ENCODE measurements around the gene KIAA1958. TPM values are rescaled to one million over a fixed set of nuclear protein-coding genes. Genes with fewer than 3 reads are reported as not detected.

KIAA1958 gene
- total and polyA plus RNA-seq, 2 of the 8 experiments (the other 6 are each of a cell fraction or from before 2014, with no cell fraction given) = 11.4 to 43.8 TPM

- no peak overlapping the region for H2AK5ac ChIP-seq (ENCODE audit: low read depth, low read length)
- ChIA-PET CTCF (ENCODE audit: partially characterized antibody) (interaction anchor here (2.1 kb wide), 1 partner anchor 11 kb away, joined by 4 read pairs; no protein-coding TSS in a partner anchor), POLR2A (ENCODE audit: partially characterized antibody) (interaction anchor here (0.8 to 1.0 kb wide), 2 partner anchors 9 to 11 kb away, joined by 3 to 4 read pairs; no protein-coding TSS in a partner anchor)
- no peak overlapping the region for H2BK20ac ChIP-seq (ENCODE audit: low read length)
- no peak overlapping the region for H2BK15ac ChIP-seq (ENCODE audit: low read length)
- H2BK12ac ChIP-seq (ENCODE audit: low read depth, low read length) = no peak overlapping the region
- FAIRE-seq (no peak), DNase-seq (ENCODE audit: low read depth in 1 of 2, low spot score in 2 of 2) (no peak)
- no peak overlapping the region for H3K18ac ChIP-seq (ENCODE audit: extremely low read depth, low read length)
- H3K14ac ChIP-seq (ENCODE audit: insufficient read length) = no peak overlapping the region
- H4K8ac ChIP-seq (ENCODE audit: extremely low read depth, insufficient read depth, low read length) = no peak overlapping the region
- no peak overlapping the region for H2BK5ac ChIP-seq (ENCODE audit: low read depth, low read length)
- peaks cover 10% of the 10 kb centered on the region for H3K79me1 ChIP-seq (ENCODE audit: low read depth, low read length)
- peaks cover 12 to 18% of the 10 kb centered on the region in 2 experiments for H4K20me1 ChIP-seq (replicated peaks in 1 of 2; ENCODE audit: control insufficient read depth in 1 of 2, insufficient read depth in 2 of 2, low read length in 2 of 2)
- no peak overlapping the region for H3K23ac ChIP-seq (ENCODE audit: insufficient read length)
- no peaks in the 10 kb centered on the region for H3K36me3 ChIP-seq (ENCODE audit: control insufficient read depth in 2 of 4, insufficient read depth in 4 of 4, low read length in 3 of 4)
- H3K27ac ChIP-seq (ENCODE audit: low read depth, low read length) = no peak overlapping the region
- H3K4me3 ChIP-seq (ENCODE audit: extremely low read depth in 1 of 4, insufficient read depth in 2 of 4, low read depth in 3 of 4, low read length in 4 of 4) = no peak overlapping the region
- no peak overlapping the region for H3K4ac ChIP-seq (replicated peaks; ENCODE audit: insufficient read length, low read depth, low read length)
- H3K56ac ChIP-seq (replicated peaks; ENCODE audit: insufficient read length, low read depth, low read length) = no peak overlapping the region
- peaks cover 0 to under 1% of the 10 kb centered on the region in 2 experiments; a peak in 2 of 4 replicates for H3K9me3 ChIP-seq (ENCODE audit: insufficient read depth in 2 of 2, low read depth in 1 of 2, low read length in 1 of 2)
- H3K4me1 ChIP-seq (replicated peaks in 1 of 4; ENCODE audit: control insufficient read depth in 3 of 4, insufficient read depth in 4 of 4, low read length in 3 of 4) = peaks cover 13 to 28% (median 23%) of the 10 kb centered on the region in 4 experiments
- no peak overlapping the region for H4K5ac ChIP-seq (ENCODE audit: insufficient read length, low read depth, low read length)
- TF ChIP-seq SP2 (IDR thresholded peaks at IDR 0.05; ENCODE audit: low read length) = no peak
- H3K27me3 ChIP-seq (replicated peaks in 1 of 4; ENCODE audit: control insufficient read depth in 3 of 4, extremely low read depth in 1 of 4, insufficient read depth in 3 of 4, low read length in 3 of 4) = no peaks in the 10 kb centered on the region
- no peak overlapping the region for H2AFZ ChIP-seq (ENCODE audit: low read length)
- no peak overlapping the region for H2BK120ac ChIP-seq (replicated peaks; ENCODE audit: low read depth, low read length)
- H3K9ac ChIP-seq (replicated peaks in 1 of 4; ENCODE audit: extremely low read depth in 1 of 4, low read depth in 3 of 4, low read length in 3 of 4) = no peak overlapping the region
- no peaks in the 10 kb centered on the region for H3K23me2 ChIP-seq (ENCODE audit: low read depth, low read length)
- H3K79me2 ChIP-seq (ENCODE audit: control insufficient read depth in 1 of 2, insufficient read depth in 2 of 2, low read length in 2 of 2) = peaks cover 3 to 80% of the 10 kb centered on the region in 2 experiments; a peak in 3 of 4 replicates
- no peak overlapping the region for H4K91ac ChIP-seq (replicated peaks; ENCODE audit: insufficient read length, low read length)
- H3K4me2 ChIP-seq (ENCODE audit: insufficient read depth in 1 of 2, low read depth in 2 of 2, low read length in 2 of 2) = no peak overlapping the region
- 52% methylated on average over 1 of the region's 1 CpG; no CpG with 5 or more reads in 1 of the 2 experiments for WGBS, 2 experiments (ENCODE audit: extremely low coverage in 1 of 2, insufficient coverage in 1 of 2, insufficient read length in 1 of 2, insufficient replicate concordance in 2 of 2, low coverage in 1 of 2, low lambda C conversion rate in 2 of 2, missing lambda C conversion rate in 1 of 2)
Observed at GRCh38 chr9:112551641-112552040, 65.0 kb downstream of the KIAA1958 start.

Measured in H1 (cell line).